ENCODE data around the gene PARN.

The PARN gene

DNA sequence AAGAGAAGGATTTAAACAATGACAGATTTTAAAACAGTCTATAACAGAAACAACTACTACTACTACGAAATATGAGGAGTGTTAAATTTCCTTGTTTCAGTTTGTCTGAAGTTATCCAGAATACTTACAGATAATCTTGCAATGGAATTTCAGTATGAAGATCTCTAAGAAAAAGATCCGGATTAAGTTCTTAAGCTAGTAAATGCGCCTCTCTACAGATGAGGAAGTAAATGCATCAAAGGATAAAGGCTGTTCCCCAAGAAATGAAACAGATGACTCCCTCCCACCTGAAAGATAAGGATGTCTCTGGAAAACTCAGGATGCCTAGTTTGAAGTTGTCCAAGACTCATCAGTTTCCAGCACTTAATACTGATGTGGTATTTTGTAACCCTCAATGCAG lies 105.1 kb downstream of the PARN start:
- no peak for DNase-seq

DNA sequence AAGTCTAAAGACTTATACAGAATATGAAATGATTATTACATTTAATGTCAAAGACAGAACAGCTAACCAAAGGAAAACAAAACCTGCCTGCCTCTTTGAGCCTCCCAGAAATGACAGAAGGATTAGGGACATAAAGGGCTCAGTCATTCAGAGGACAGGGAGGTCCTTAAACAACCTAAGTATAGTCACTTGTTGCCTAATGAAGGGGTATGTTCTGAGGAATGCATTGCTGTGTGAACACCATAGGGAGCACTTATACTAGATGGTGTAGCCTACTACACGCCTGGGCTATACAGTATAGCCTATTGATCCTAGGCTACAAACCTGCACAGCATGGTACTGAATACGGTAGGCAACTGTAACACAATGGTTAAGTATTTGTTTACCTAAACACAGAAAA lies 106.4 kb downstream of the PARN start:
- DNase-seq: no peak

DNA sequence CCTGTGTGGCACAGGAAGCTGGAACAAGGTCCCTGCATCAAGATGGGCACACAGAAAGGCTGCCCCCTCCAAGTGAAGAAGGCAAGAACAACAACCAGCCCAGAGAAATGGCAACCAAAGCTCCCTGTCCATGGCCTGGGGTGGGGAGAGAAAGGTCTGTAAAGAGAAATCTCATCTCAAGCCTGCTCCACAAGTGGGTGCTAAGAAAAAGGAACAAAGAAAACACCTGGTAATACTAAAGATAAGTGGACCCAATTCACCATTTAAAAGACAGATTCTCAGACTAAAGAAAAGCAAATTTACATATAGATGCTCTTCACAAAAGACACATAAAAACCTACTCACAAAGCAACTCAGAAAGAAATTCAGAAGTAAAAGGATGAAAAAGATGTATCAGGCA lies 107.4 kb downstream of the PARN start:
- DNase-seq: no peak

DNA sequence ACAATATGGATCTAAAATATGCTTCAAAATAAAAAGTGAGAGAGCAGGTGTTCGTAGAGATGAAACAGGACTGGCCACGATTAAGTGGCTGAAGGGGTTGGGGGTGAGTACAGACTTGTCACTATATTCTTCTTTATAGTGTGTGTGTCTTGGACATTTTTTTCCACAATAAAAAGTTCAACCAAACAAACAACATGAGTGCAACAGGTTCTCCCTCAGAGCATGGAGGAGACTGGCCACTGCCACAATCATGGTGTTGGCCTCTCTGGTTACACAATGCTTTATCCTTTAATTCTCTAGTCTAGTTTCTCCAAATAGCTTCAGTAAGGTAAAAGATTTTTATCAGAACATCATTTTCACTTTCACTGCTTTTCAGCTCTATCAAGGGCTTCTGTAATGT lies 109.3 kb downstream of the PARN start:
- no peak for DNase-seq

DNA sequence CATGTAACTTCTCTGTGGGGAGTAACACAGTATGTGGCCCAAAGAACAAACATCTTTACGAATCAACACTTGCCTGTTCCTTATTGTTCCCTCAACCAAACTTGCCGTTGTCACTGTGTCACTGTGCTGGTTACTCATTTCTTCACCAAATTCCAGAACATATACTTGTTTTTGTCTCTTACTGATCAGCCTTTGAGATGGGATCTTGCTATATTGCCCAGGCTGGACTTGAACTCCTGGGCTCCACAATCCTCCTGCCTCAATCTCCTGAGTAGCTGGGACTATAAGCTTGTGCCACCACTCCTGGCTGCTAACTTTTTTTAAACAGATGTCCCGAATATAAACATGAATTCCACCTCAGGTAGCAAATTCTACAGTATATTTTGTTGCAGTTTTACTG lies 115.1 kb downstream of the PARN start:
- DNase-seq: no peak

DNA sequence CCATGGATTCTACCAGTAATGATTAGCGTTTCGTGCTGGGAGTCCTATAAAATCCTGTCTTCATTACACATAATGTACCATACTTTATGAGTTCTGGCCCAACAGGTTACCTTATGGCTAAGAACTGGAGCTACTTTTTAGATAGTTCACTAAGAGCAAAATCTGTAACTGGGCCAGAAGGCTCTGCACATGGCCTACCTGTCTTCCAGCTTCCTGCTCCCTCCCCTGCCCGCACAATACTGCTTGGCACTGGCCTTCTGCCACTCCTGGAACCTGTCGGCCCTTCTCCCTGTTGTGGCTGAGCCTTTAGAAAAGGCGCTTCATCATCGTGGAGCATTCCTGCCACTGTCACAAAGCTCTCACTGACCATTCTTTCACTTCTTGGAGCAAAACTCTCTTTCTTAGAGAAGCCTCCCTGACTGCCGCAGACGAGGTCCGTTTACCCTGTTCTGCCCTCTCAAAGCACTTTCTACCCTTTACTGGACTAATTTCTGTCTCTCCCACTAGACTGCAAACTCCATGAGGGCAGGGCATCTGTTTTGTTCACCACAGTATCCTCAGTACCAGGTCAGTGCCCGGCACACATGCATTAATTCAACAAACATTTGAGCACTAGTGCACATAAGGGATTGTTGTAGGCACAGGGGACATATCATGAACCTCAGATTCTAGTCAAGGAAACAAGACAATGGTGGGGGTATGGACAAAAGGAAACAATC lies 116.5 kb downstream of the PARN start:
- no peak for DNase-seq

DNA sequence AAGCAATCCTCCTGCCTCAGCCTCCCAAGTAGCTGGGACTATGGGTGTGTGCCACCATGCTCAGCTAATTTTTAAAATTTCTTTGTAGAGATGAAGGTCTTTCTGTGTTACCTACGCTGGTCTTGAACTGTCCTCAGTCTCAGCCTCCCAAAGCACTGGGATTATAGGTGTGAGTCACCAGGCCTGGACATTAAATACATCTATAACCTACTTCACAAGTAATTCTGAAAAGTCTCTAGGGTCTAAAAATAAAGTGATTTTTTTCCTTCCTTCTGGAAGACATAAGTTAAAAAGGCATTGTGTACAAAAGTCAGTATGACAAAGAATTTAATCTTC lies 118.3 kb downstream of the PARN start:
- DNase-seq: no peak

DNA sequence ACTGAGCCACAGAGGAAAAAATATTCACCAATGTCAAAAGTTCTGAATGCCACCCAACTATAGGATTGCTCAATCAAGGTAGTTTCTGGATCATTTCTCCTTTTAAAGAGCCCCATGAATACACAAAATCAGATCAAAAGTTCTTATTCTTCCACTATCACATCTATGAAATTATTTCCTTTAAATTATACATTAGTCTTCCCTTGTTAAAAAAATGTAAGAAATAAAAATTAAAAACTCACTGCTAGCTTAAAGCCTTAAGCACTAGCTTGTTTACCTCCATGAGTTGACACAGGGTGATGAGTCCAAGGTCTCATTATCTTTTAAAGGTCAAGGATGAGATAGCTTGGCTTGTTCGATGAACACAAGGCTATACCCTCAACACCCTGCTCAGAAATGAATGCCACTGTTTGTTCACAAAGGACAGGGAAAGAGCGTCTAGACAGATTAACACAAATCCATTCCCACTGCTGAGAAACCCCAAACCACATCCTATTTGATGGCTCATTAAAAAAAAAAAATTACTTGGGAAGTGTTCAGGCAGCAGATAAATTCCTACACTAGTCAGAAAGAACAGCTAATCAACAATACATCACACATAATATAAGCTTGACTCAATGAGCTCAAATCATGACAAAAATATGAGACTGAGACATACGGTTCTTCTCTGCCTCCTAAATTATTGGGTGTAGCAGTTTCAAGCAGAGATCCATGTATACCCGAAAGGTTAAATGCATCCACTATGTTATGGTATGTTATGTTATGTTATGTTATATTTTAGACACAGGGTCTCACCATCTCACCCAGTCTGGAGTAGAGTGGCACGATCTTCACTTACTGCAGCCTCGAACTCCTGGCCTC lies 118.9 kb downstream of the PARN start:
- no peak for DNase-seq

DNA sequence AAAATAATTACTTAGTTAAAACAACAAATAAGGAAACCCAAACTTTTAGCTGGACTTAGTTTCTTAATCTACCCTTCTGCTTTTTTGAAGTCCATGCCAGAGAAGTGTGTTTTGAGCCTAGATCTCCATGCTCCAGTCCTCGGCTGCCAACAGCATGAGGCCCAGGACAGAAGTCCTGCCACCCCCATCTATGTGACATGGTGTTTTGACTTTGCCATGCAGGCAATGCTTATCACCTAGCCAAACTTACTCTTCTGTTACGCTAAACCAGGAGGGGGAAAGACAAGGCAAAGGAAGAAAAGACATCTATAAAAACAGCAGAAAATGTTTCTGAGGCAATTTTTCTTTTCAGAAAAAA lies 119.5 kb downstream of the PARN start:
- no peak for DNase-seq

DNA sequence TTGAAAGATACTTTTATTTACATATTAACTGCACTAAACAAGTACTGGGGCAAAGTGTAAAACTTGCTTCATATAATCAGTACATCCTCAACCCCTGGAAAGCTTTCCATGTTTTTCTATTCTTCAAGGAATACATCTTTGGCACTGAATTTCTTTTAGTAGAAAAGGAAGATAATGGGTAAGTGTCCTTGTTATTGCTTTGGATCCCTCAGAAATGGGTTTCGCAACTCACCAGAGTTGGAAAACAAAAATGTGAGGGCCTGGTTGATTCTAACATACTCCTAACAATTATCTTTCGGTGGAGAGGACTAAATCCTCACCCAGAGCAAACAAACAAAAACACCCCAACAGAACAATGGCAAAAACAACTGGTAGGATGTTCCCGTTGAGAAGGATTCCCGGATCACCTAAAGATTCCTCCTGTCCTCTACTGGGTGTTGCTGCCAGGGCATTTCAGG lies 120.4 kb downstream of the PARN start:
- DNase-seq: no peak

DNA sequence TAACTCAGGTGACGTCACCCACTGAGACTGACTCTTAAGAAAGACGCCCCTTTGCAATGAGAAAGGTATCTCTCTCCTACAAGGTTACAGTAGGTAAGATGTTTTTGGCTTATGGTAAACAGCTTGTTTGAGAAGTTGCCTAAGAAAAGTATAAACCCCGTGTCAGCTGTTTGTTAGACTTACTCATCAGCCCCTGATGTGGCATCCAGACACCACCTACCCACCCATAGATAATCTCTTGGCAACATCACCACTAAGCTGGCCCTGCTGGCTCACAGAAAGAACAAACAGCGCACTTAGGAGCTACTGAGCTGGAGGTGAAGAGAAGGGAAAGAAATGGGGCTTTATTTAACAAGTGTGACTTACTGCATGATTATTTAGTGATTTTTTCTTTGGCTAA lies 121.0 kb downstream of the PARN start:
- no peak for DNase-seq

DNA sequence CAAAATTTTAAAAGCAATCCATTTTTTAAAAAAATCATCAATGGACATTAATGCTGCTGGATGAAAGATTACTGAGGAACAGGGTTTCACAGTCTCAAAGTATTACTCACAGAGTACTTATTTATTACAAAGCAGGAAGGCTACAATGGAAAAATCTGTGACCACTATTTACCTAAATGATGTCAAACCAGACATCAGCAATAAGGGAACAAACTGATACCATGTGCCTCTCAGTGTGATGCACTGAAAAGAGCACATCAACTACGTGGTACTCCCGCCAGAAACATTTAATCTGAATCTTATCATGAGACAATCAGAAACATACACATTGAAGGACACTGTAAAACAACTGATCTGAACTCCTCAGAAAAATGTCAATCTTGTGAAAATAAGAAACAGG lies 124.2 kb downstream of the PARN start:
- DNase-seq: no peak

DNA sequence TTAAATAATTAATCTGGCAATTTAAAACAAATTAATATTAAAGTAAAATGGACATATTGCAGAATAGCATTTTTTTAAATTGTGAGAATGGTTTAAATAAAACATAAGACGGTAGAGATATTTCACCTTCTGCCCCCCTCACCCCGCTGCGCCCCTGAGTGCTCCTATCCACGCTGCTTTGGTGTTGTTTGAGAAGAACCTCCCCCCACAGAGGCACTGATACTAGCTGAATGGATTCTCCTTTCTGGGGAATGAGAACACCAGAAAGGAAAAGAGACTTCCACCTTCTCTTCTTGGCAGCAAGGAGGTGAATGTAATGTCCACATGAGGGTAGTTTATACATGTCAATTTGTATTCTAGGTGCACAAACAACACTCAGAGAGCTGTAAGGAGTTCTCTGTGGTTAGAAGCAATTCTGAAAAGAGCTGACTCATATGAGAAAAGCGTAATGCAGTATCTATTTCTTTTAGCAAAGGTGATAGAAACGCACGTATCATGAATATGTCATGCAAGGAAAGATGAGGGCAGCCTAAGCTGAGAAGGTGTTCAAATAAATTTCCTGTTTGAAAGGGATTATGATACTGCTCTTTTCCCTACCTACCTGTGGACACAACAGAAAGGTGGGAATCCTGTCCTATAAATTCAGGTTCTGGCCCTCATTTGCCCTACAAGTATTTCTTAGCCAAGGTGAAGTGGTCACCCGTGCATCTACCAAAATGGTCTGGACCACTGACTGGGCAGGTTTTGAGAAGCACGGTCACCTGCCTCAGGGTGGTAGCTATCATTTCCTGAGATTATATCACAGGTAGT lies 126.9 kb downstream of the PARN start:
- no peak for DNase-seq

DNA sequence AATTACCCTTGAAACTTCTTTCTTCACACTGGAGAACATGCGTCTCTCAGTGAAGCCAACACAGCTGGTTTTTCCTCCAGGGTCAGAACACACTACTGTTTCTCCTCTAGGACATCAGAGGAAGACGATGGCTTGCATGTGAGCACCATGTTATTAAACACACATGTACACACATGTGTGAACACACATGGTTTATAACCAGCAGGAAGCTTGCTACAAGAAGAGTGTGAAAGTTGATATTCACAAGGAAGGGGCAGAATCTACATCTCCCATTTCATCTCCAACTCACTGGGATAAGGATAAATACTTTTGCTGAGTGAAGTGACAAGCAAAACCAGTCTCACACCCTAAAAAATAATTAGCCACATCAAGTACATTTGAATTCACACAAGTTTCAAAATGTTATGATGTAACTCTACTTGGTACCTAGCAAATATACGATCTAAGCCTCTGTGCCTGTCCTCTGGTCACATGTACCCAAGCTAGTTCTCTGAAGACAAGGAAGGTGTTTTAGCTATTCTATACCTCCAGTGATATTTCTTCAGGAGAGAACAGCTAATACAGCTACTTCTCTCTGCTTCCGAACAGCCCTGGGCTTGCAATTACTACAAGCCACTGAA lies 127.7 kb downstream of the PARN start:
- DNase-seq: no peak

DNA sequence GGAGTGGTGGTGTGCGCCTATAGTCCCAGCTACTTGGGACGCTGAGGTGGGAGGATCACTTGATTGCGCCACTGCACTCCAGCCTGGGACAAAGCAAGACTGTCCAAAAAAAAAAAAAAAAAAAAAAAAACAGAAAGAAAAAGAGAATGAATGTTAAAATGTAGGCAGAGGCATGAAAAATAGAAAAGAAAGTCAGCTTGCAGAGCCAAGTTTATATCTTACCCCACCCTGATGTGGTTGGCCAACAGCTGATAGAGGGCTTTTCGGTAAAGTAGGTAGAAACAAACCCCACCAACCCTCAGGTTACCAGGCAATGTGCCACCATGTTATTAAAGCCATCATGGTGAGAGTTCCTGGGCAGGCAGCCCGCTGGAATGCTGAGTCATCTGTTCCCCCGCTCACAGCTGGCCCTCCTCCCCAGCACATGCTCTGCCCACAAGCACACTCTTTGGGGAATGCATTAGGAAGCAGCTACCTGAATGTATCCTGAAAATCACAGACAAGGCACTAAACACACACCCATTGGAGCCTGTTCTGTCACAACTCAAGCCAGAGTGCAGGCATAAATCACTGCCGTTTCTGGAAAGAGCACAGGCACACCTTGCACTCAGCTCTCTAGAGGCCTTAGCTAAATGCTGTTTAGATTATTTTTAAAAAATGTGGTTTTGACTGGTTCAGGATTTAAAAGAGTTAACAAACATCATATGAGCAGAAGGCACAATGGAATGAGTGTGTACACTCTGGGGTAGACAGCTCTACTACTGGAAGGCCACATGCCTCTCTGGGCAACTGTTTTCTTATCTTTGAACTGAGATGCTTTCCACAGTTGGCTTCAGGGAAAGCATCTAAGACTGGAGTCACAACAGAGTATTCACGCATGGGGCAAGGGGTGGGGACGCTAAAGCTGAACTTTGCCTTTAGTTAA lies 128.5 kb downstream of the PARN start:
- no peak for DNase-seq

DNA sequence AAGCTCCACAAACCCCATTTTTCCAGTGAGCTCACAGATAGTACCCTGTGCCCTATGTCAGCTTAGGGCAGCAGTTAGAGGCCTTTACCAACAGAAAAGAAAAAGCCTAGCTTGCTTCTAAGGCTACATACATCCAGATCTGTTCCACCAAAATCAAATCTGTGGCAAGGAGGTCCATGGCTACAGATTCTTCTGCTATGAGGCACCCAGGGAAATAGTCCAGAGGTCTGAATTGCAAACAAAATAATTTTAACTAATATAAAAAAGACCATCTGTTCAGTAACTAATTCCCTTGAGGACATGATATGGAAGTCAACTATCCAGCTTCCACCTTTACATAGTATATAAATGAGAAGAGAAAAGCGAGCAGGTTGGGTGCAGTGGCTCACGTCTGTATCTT lies 129.3 kb downstream of the PARN start:
- DNase-seq: no peak

DNA sequence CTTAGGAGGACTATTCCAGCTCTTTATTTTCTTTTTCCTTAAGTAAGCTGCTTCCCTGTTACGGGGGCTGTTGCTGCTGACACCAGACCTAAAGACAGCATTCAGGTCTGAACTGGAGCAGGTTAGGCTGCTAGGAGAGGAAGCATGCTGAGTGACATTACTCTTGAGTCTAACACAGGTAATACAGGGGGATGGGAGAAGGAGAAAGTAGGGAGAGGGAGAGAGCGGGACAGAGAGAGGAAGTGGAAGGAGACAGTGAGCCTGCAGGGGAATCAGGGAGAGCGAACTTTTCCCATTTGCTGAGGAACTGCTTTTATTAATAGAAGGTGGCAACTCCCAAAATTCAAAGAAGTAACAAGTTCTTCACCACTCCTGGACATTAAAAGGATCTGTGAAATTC lies 130.9 kb downstream of the PARN start:
- no peak for DNase-seq

DNA sequence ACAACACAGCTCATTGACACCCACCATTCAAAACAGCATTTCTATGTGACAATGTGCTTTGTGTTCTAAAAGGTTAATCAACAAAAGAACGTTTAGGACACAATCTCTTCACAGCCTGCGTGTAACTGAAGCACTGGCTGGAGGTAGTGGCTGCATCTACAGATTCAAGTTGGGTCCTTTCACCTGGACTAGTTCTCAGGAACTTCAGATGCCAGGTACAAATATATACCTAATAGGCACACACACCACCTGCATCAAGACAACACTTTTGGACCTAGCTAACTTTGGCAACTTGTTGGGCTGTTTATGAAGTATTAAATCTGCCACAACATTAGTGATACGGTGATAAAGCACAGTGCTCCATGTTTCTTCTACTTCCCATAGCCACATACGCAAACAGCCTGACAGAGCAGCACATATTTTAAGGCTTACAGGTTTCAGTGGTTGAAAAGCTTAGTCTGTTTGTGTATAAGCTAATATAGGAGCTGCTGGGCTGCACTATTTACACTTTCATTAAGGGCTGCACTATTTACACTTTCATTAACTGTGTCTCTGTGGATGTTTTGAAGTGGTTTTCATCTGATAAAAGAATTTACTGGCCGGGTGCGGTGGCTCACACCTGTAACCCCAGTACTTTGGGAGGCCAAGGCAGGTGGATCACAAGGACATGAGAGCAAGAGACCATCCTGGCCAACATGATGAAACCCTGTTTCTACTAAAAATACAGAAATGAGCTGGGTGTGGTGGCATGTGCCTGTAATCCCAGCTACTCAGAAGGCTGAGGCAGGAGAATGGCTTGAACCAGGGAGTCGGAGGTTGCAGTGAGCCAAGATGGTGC lies 132.6 kb downstream of the PARN start:
- DNase-seq: no peak

DNA sequence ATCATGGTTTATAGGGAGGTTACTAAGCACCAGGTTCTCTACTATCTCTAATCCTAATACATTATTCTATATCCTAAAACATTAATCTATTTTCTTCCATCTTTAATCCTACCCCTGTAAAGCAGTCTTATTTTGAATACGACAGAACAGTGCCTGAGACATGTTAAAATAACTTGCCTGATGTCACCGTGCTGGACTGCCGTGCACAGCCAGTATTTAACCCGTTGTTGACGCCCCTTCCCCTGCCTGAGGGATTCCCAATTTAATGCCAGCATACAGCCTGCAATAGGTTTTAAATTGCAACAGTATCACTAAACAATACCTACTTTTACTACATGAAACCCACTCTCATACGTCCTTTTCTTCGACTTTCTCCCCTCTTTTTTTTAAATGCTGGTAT lies 133.3 kb downstream of the PARN start:
- no peak for DNase-seq

DNA sequence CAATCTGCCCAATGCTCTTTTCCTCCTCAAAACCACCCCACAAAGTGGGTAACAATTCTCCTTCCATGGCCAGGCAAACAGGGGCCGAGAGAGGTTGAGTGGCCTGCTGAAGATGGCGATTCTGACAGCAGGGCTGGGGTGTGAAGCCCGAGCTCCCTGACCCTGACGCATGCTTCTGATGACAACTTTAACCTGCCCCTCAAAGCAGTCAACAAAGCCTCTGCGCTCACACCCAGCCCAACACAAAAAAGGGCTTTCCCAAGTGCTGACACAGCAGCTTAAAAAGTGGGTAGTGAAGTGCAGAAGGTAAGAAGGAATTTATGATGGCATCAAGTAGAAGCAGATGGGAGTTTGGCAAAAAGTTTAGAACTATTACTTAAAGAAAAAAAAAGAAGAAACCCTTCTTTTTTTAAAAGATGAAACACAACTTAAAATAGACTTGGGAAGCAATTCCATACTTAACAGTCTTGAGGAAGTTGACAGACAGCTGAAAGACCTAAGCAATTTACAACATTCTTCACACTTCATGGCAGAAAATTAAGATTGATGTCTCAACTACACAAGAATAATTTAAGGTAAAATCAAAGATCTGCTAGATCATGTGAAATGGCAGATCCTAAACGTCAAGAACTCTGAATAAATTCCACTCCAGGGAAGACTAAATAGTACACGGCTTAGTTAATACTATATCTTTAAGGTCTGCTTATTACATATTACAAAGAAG lies 133.9 kb downstream of the PARN start:
- DNase-seq: no peak
